GM12878 (cell line): ENCODE results near the gene CLIP2. TPM values are rescaled to one million over a fixed set of nuclear protein-coding genes. Genes with fewer than 3 reads are reported as not detected.

Experiments used
- CHD2 ChIP-seq: IDR thresholded peaks from 2 replicates; pipeline ENCODE4 v1.6.1; 2011; ENCODE audit warnings: low read depth, low read length, improper control_type of control experiment, borderline replicate concordance
- CREM ChIP-seq: IDR thresholded peaks from 2 replicates; pipeline ENCODE4 v1.6.1; 2014; ENCODE audit warnings: antibody characterized with exemption, low read depth
- EGR1 ChIP-seq, 2 experiments: IDR thresholded peaks; 1 replicate in 1 of 2; 2 replicates in 1 of 2; pipeline ENCODE4 v1.6.1; 2011 to 2012; ENCODE audit warnings: low read depth in 2 of 2, low read length in 2 of 2, borderline replicate concordance in 1 of 2, mild to moderate bottlenecking in 1 of 2, moderate library complexity in 1 of 2
- EZH2 ChIP-seq: IDR thresholded peaks from 2 replicates; pipeline ENCODE4 v1.6.1; 2012; ENCODE audit warnings: low read depth, mild to moderate bottlenecking, control low read depth, inconsistent platforms, low read length, borderline replicate concordance; ENCODE audit not compliant: control insufficient read depth
- GABPA ChIP-seq: IDR thresholded peaks from 2 replicates; pipeline ENCODE4 v1.6.1; 2014; ENCODE audit warnings: antibody characterized with exemption, low read depth, mild to moderate bottlenecking, inconsistent platforms
- IRF3 ChIP-seq: fragments of 450-650 bp; IDR thresholded peaks from 2 replicates; pipeline ENCODE4 v1.6.1; 2014; ENCODE audit warnings: mild to moderate bottlenecking
- MYB ChIP-seq: fragments of 150-350 bp; IDR thresholded peaks from 2 replicates; pipeline ENCODE4 v1.6.1; 2014; ENCODE audit warnings: mild to moderate bottlenecking, low read depth, low read length, borderline replicate concordance
- NFYA ChIP-seq: IDR thresholded peaks from 2 replicates; pipeline ENCODE4 v1.6.1; 2011; ENCODE audit warnings: low read depth, mild to moderate bottlenecking, low read length, improper control_type of control experiment, borderline replicate concordance
- NR2C2 ChIP-seq: IDR thresholded peaks from 2 replicates; pipeline ENCODE4 v1.6.1; 2011; ENCODE audit warnings: borderline replicate concordance, low read depth; ENCODE audit not compliant: control insufficient read depth, insufficient read length
- NRF1 ChIP-seq: conservative IDR thresholded peaks from 2 replicates; pipeline ENCODE4 v1.6.1; 2011; ENCODE audit warnings: mild to moderate bottlenecking, low read depth, low read length, improper control_type of control experiment
- POLR2A ChIP-seq: IDR thresholded peaks from 2 replicates; pipeline ENCODE4 v1.6.1; 2011; ENCODE audit warnings: low read depth, mild to moderate bottlenecking, low read length
- RAD21 ChIP-seq: IDR thresholded peaks from 2 replicates; pipeline ENCODE4 v1.6.1; 2011; ENCODE audit warnings: mild to moderate bottlenecking, low read depth, low read length, moderate library complexity; ENCODE audit not compliant: insufficient read depth
- RELA ChIP-seq: fragments of 450-650 bp; IDR thresholded peaks from 2 replicates; pipeline ENCODE4 v1.8.0; 2014; ENCODE audit warnings: borderline replicate concordance; ENCODE audit not compliant: partially characterized antibody
- SP1 ChIP-seq: IDR thresholded peaks from one replicate; pipeline ENCODE4 v1.6.1; 2011; ENCODE audit warnings: low read depth, low read length
- SPI1 ChIP-seq: IDR thresholded peaks from 2 replicates; pipeline ENCODE4 v1.6.1; 2011; ENCODE audit warnings: low read depth, mild to moderate bottlenecking, low read length, moderate library complexity, borderline replicate concordance; ENCODE audit not compliant: insufficient read depth
- SRF ChIP-seq, 2 experiments: IDR thresholded peaks; 2 replicates each; pipeline ENCODE4 v1.6.1; 2011; ENCODE audit warnings: low read depth in 2 of 2, low read length in 2 of 2, mild to moderate bottlenecking in 1 of 2, moderate library complexity in 1 of 2
- TAF1 ChIP-seq: IDR thresholded peaks from 2 replicates; pipeline ENCODE4 v1.6.1; 2011; ENCODE audit warnings: mild to moderate bottlenecking, low read depth, low read length, borderline replicate concordance
- TCF12 ChIP-seq: IDR thresholded peaks from 2 replicates; pipeline ENCODE4 v1.6.1; 2011; ENCODE audit warnings: low read depth, mild to moderate bottlenecking, low read length
- polyA plus RNA-seq, 11 experiments: library from polyadenylated mRNA; depleted of rRNA in 4 of 11; unstranded in 6 of 11; stranded (reverse) in 5 of 11; fragments of >200 nt; fragmentation: Nextera tagmentation in 4 of 11; fragmentation: Illumina TruSeq in 1 of 11; extraction: Ambion mirVana in 4 of 11; extraction: Trizol in 1 of 11; gene quantifications; 1 replicate in 1 of 11; 2 replicates in 10 of 11; pipeline versions ENCODE4 v1.2.1 to v1.2.3, GENCODE V29; 2011 to 2016; ENCODE audit warnings: inconsistent platforms in 2 of 11, missing spikeins in 2 of 11, low read depth in 1 of 11
- total RNA-seq, 4 experiments: library from RNA; depleted of rRNA in 3 of 4; stranded (reverse); fragments of >200 nt in 3 of 4; fragmentation: Illumina TruSeq in 1 of 4; extraction: Trizol in 1 of 4; gene quantifications; 2 replicates each; pipeline versions ENCODE4 v1.2.1 to v1.2.3, GENCODE V29; 2013 to 2021
- TF ChIP-seq, protein P1 (sequence below): fragments of 450-650 bp; formaldehyde crosslinking; IDR thresholded peaks from 2 replicates; pipeline ENCODE4 v1.5.0; 2022; ENCODE audit warnings: mild to moderate bottlenecking, missing genetic modification characterization
- TF ChIP-seq, protein P2 (sequence below): IDR thresholded peaks from 2 replicates; pipeline ENCODE4 v1.6.1; 2012; ENCODE audit warnings: mild to moderate bottlenecking, low read depth, low read length
- TF ChIP-seq, protein P3 (sequence below): fragments of 450-650 bp; IDR thresholded peaks from 2 replicates; pipeline ENCODE4 v1.6.1; 2017; ENCODE audit warnings: mild to moderate bottlenecking

The CLIP2 gene
- total and polyA plus RNA-seq, 10 of the 15 experiments (the other 5 are each of a cell fraction or from before 2014, with no cell fraction given): 0.26 to 56.3 (median 21.0) TPM

DNA sequence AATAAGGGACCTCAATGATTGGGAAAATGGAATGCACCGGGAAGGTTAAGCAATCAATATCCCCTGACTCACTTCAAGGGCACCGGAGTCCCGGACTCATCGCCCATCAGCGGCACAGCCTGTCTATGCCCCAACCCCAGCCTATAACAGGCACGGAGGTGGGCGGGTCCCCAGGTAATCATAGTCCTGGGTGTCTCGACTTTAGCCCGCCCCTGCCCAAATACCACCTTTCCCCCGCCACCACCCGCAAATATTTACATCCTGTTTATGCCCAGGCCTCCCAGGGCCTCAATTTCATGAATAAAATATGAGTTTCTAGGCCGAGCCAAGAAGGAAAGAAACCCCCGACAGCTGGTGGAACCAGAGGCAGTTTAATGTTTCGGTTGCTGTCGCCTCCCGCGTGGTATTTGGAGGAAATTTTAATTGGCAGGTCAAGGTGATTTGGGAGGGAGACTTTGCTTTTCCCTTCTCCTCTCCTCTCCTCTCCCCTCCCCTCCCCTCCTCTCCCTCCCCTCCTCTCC lies 19.4 kb upstream of the CLIP2 start (continued):
- TF ChIP-seq TCF12 (peak; percentile 94), SRF (IDR thresholded peaks at IDR 0.05; ENCODE audit: low read depth in 2 of 2, low read length in 2 of 2) (peak in 1 of 2 experiments; percentile 26; a peak in 1 of 4 replicates), CHD2 (no peak), POLR2A (no peak), RAD21 (peak; percentile 27; the same call in 1 of the 2 replicates), TAF1 (no peak), NFYA (no peak), MYB (no peak), EGR1 (IDR thresholded peaks at IDR 0.05; ENCODE audit: borderline replicate concordance in 1 of 2, low read depth in 2 of 2, low read length in 2 of 2) (no peak), SP1 (peak; percentile 53), EZH2 (no peak), RELA (no peak), SPI1 (no peak), NR2C2 (no peak), GABPA (no peak), IRF3 (no peak), CREM (peak; percentile 54; the same call in 1 of the 2 replicates), NRF1 (no peak)
- TF ChIP-seq, protein P1, sequence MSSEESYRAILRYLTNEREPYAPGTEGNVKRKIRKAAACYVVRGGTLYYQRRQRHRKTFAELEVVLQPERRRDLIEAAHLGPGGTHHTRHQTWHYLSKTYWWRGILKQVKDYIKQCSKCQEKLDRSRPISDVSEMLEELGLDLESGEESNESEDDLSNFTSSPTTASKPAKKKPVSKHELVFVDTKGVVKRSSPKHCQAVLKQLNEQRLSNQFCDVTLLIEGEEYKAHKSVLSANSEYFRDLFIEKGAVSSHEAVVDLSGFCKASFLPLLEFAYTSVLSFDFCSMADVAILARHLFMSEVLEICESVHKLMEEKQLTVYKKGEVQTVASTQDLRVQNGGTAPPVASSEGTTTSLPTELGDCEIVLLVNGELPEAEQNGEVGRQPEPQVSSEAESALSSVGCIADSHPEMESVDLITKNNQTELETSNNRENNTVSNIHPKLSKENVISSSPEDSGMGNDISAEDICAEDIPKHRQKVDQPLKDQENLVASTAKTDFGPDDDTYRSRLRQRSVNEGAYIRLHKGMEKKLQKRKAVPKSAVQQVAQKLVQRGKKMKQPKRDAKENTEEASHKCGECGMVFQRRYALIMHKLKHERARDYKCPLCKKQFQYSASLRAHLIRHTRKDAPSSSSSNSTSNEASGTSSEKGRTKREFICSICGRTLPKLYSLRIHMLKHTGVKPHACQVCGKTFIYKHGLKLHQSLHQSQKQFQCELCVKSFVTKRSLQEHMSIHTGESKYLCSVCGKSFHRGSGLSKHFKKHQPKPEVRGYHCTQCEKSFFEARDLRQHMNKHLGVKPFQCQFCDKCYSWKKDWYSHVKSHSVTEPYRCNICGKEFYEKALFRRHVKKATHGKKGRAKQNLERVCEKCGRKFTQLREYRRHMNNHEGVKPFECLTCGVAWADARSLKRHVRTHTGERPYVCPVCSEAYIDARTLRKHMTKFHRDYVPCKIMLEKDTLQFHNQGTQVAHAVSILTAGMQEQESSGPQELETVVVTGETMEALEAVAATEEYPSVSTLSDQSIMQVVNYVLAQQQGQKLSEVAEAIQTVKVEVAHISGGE (CRISPR knock-in tag): no peak
- TF ChIP-seq, protein P2, sequence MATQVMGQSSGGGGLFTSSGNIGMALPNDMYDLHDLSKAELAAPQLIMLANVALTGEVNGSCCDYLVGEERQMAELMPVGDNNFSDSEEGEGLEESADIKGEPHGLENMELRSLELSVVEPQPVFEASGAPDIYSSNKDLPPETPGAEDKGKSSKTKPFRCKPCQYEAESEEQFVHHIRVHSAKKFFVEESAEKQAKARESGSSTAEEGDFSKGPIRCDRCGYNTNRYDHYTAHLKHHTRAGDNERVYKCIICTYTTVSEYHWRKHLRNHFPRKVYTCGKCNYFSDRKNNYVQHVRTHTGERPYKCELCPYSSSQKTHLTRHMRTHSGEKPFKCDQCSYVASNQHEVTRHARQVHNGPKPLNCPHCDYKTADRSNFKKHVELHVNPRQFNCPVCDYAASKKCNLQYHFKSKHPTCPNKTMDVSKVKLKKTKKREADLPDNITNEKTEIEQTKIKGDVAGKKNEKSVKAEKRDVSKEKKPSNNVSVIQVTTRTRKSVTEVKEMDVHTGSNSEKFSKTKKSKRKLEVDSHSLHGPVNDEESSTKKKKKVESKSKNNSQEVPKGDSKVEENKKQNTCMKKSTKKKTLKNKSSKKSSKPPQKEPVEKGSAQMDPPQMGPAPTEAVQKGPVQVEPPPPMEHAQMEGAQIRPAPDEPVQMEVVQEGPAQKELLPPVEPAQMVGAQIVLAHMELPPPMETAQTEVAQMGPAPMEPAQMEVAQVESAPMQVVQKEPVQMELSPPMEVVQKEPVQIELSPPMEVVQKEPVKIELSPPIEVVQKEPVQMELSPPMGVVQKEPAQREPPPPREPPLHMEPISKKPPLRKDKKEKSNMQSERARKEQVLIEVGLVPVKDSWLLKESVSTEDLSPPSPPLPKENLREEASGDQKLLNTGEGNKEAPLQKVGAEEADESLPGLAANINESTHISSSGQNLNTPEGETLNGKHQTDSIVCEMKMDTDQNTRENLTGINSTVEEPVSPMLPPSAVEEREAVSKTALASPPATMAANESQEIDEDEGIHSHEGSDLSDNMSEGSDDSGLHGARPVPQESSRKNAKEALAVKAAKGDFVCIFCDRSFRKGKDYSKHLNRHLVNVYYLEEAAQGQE: no peak
- TF ChIP-seq, protein P3, sequence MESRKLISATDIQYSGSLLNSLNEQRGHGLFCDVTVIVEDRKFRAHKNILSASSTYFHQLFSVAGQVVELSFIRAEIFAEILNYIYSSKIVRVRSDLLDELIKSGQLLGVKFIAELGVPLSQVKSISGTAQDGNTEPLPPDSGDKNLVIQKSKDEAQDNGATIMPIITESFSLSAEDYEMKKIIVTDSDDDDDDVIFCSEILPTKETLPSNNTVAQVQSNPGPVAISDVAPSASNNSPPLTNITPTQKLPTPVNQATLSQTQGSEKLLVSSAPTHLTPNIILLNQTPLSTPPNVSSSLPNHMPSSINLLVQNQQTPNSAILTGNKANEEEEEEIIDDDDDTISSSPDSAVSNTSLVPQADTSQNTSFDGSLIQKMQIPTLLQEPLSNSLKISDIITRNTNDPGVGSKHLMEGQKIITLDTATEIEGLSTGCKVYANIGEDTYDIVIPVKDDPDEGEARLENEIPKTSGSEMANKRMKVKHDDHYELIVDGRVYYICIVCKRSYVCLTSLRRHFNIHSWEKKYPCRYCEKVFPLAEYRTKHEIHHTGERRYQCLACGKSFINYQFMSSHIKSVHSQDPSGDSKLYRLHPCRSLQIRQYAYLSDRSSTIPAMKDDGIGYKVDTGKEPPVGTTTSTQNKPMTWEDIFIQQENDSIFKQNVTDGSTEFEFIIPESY: no peak
